ENCODE results near the gene RBMS2.
"Not testable (repeated sequence)": the region's sequence is repeated elsewhere in the genome, so short reads cannot be mapped to it uniquely, and the experiment has no call there.

Gene RBMS2

DNA sequence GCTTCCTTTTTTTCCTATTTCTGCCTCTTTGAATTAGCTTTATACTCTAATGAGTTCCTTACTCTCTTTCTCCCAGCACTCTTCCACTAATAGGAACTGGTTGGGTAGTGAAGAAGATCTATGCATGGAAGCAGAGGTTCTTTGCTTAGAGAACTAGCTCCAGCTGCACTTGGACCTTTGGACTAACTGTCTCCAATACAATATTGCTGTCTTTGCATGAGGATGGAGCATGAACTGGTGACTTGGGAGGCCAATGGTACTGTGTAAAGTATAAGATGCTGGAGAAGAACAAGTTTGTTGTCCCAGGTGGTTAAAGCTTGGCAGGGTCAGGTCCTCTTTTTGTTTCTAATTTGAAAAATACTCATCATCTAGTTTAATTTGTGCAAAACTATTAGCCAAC is 31.3 kb upstream of the RBMS2 start:
- no peak overlapping the region for H3K27ac ChIP-seq (ENCODE audit: low read depth, low read length)
- H3K9me3 ChIP-seq (ENCODE audit: control insufficient read depth, insufficient read depth, low read length): no peaks in the 10 kb centered on the region; the same call in none of the 2 replicates
- no peaks in the 10 kb centered on the region for H3K36me3 ChIP-seq (ENCODE audit: control insufficient read depth, insufficient read depth, low read length)
- H3K27me3 ChIP-seq (ENCODE audit: control insufficient read depth, insufficient read depth, low read length): peaks cover 43% of the 10 kb centered on the region
- peaks cover 7% of the 10 kb centered on the region for H3K4me1 ChIP-seq (ENCODE audit: control insufficient read depth, insufficient read depth, low read length)
- no peak overlapping the region for H3K9ac ChIP-seq (ENCODE audit: low read depth, low read length)
- H3K4me3 ChIP-seq (ENCODE audit: low read depth, low read length): no peak overlapping the region

DNA sequence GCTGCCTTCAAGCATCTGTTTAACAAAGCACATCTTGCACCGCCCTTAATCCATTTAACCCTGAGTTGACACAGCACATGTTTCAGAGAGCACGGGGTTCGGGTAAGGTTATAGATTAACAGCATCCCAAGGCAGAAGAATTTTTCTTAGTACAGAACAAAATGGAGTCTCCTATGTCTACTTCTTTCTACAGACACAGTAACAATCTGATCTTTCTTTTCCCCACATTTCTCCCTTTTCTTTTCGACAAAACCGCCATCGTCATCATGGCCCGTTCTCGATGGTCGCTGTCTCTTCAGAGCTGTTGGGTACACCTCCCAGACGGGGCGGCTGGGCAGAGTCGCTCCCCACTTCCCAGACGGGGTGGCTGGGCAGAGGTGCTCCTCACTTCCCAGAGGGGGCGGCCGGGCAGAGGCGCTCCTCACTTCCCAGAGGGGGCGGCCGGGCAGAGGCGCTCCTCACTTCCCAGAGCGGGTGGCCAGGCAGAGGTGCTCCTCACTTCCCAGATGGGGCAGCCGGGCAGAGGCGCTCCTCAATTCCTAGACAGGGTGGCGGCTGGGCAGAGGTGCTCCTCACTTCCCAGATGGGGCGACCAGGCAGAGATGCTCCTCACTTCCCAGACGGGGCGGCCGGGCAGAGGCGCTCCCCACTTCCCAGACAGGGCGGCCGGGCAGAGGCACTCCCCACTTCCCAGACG is 28.1 kb upstream of the RBMS2 start:
- H3K4me3 ChIP-seq (ENCODE audit: low read depth, low read length); H3K9me3 ChIP-seq (ENCODE audit: control insufficient read depth, insufficient read depth, low read length); H3K9ac ChIP-seq (ENCODE audit: low read depth, low read length); H3K27ac ChIP-seq (ENCODE audit: low read depth, low read length); H3K4me1 ChIP-seq (ENCODE audit: control insufficient read depth, insufficient read depth, low read length); H3K36me3 ChIP-seq (ENCODE audit: control insufficient read depth, insufficient read depth, low read length): not testable (repeated sequence)
- H3K27me3 ChIP-seq (ENCODE audit: control insufficient read depth, insufficient read depth, low read length): peaks cover 22% of the 10 kb centered on the region

DNA sequence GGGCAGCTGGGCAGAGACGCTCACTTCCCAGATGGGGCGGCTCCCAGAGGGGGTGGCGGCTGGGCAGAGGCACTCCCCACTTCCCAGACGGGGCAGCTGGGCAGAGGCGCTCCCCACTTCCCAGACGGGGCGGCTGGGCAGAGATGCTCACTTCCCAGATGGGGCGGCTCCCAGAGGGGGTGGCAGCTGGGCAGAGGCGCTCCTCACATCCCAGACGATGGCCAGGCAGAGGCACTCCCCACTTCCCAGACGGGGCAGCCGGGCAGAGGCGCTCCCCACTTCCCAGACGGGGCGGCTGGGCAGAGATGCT is 27.6 kb upstream of the RBMS2 start:
- H3K4me3 ChIP-seq (ENCODE audit: low read depth, low read length); H3K9me3 ChIP-seq (ENCODE audit: control insufficient read depth, insufficient read depth, low read length); H3K36me3 ChIP-seq (ENCODE audit: control insufficient read depth, insufficient read depth, low read length); H3K27ac ChIP-seq (ENCODE audit: low read depth, low read length); H3K4me1 ChIP-seq (ENCODE audit: control insufficient read depth, insufficient read depth, low read length); H3K9ac ChIP-seq (ENCODE audit: low read depth, low read length): not testable (repeated sequence)
- peaks cover 17% of the 10 kb centered on the region for H3K27me3 ChIP-seq (ENCODE audit: control insufficient read depth, insufficient read depth, low read length)

DNA sequence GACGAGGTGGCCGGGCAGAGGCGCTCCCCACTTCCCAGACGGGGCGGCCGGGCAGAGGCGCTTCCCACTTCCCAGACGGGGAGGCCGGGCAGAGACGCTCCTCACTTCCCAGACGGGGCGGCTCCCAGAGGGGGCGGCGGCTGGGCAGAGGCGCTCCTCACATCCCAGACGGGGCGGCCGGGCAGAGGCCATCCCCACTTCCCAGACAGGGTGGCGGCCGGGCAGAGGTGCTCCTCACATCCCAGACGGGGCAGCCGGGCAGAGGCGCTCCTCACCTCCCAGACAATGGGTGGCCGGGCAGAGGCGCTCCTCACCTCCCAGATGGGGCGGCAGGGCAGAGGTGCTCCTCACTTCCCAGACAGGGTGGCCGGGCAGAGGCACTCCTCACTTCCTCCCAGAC is 27.1 kb upstream of the RBMS2 start:
- H3K4me1 ChIP-seq (ENCODE audit: control insufficient read depth, insufficient read depth, low read length); H3K36me3 ChIP-seq (ENCODE audit: control insufficient read depth, insufficient read depth, low read length); H3K9ac ChIP-seq (ENCODE audit: low read depth, low read length); H3K4me3 ChIP-seq (ENCODE audit: low read depth, low read length); H3K27ac ChIP-seq (ENCODE audit: low read depth, low read length); H3K9me3 ChIP-seq (ENCODE audit: control insufficient read depth, insufficient read depth, low read length): not testable (repeated sequence)
- peaks cover 13% of the 10 kb centered on the region for H3K27me3 ChIP-seq (ENCODE audit: control insufficient read depth, insufficient read depth, low read length)

DNA sequence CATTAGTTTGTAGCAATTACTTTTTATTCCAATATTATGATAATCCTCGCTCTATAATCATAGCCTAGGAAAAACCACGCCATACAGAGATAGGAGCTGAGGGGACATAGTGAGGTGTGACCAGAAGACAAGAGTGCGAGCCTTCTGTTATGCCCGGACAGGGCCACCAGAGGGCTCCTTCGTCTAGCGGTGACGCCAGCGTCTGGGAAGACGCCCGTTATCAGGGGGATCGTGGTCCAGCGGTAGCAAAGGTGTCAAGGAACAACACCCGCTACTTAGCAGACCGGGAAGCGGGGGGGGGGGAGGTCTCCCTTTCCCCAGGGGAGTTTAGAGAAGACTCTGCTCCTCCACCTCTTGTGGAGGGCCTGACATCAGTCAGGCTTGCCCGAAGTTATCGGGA is 24.9 kb upstream of the RBMS2 start:
- H3K4me3 ChIP-seq (ENCODE audit: low read depth, low read length); H3K27me3 ChIP-seq (ENCODE audit: control insufficient read depth, insufficient read depth, low read length); H3K4me1 ChIP-seq (ENCODE audit: control insufficient read depth, insufficient read depth, low read length); H3K27ac ChIP-seq (ENCODE audit: low read depth, low read length); H3K36me3 ChIP-seq (ENCODE audit: control insufficient read depth, insufficient read depth, low read length); H3K9ac ChIP-seq (ENCODE audit: low read depth, low read length); H3K9me3 ChIP-seq (ENCODE audit: control insufficient read depth, insufficient read depth, low read length): not testable (repeated sequence)

DNA sequence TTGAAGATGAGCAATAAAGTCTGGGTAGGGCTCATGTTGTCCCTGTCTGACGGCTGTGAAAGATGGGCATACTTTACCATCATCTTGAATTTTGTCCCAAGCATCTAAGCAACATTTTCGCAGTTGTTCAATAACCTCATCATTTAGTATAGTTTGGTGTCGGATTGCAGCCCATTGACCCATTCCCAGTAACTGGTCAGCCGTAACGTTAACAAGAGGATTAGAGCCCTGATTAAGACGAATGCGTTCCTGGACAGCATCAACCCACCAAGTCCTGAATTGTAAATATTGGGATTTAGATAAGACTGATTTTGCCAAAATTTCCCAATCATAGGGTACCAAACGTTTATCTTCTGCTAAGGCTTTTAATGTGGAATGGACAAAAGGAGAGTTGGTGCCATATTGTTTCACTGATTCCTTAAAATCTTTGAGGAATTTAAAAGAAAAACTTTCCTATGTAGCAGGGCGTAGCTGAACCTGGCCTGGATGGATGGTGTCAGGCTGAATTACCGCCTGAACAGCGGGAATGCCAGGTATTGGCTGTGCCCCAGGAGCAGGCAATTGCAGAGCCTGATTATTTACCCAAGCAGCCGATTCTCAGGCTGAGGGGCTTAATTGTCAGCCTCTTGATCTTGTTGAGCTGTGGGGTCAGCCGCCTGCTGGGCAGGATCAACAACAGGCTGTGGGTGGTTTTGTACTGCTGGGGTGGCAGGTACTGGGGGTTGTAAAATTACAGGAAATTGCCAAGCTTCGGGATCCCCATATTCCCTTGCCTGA is 23.3 kb upstream of the RBMS2 start:
- not testable (repeated sequence) for H3K36me3 ChIP-seq (ENCODE audit: control insufficient read depth, insufficient read depth, low read length); H3K9ac ChIP-seq (ENCODE audit: low read depth, low read length); H3K4me3 ChIP-seq (ENCODE audit: low read depth, low read length); H3K4me1 ChIP-seq (ENCODE audit: control insufficient read depth, insufficient read depth, low read length); H3K9me3 ChIP-seq (ENCODE audit: control insufficient read depth, insufficient read depth, low read length); H3K27ac ChIP-seq (ENCODE audit: low read depth, low read length); H3K27me3 ChIP-seq (ENCODE audit: control insufficient read depth, insufficient read depth, low read length)

DNA sequence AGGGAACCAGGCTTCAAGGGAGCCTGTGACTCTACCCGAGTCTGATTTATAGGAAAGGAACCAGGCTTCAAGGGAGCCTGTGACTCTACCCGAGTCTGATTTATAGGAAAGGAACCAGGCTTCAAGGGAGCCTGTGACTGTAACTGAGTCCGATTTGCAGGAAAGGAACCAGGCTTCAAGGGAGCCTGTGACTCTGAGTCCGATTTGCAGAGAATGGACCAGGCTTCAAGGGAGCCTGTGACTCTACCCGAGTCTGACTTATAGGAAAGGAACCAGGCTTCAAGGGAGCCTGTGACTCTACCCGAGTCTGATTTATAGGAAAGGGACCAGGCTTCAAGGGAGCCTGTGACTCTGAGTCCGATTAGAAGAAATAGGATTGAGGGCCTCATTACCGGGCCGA is 22.2 kb upstream of the RBMS2 start:
- not testable (repeated sequence) for H3K27ac ChIP-seq (ENCODE audit: low read depth, low read length); H3K4me1 ChIP-seq (ENCODE audit: control insufficient read depth, insufficient read depth, low read length); H3K4me3 ChIP-seq (ENCODE audit: low read depth, low read length); H3K36me3 ChIP-seq (ENCODE audit: control insufficient read depth, insufficient read depth, low read length); H3K9me3 ChIP-seq (ENCODE audit: control insufficient read depth, insufficient read depth, low read length); H3K27me3 ChIP-seq (ENCODE audit: control insufficient read depth, insufficient read depth, low read length); H3K9ac ChIP-seq (ENCODE audit: low read depth, low read length)

DNA sequence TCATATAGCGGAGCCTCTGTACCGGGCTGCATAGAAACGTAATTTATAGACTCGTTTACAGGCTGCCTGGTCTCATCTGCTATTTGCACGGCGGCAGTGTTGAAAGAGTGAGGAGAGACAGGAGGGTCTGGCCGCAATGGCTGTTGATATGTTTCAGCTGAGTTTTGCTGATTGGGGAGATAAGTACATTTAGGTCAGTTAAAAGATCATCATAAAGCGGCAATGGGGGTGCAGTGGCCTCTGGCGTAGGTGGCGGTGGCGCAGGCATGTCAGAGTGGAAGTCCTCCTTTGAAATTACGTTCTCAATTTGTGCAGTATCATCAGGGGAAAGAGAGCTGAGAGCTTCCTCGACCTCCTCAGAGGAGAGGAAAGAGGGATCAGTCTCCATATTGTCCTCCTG is 21.7 kb upstream of the RBMS2 start:
- H3K9me3 ChIP-seq (ENCODE audit: control insufficient read depth, insufficient read depth, low read length); H3K27ac ChIP-seq (ENCODE audit: low read depth, low read length); H3K36me3 ChIP-seq (ENCODE audit: control insufficient read depth, insufficient read depth, low read length); H3K27me3 ChIP-seq (ENCODE audit: control insufficient read depth, insufficient read depth, low read length); H3K9ac ChIP-seq (ENCODE audit: low read depth, low read length); H3K4me3 ChIP-seq (ENCODE audit: low read depth, low read length); H3K4me1 ChIP-seq (ENCODE audit: control insufficient read depth, insufficient read depth, low read length): not testable (repeated sequence)

DNA sequence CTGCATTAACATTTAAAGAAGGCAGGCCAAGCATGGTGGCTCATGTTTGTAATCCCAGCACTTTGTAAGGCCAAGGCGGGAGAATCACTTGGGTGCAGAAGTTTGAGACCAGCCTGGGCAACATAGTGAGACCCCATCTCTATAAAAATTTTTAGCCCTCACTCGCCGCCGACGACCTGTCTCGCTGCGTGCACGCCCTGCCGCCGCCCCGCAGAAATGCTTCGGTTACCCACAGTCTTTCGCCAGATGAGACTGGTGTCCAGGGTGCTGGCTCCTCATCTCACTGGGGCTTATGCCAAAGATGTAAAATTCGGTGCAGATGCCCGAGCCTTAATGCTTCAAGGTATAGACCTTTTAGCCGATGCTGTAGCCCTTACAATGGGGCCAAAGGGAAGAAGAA is 10.8 kb upstream of the RBMS2 start:
- H3K4me1 ChIP-seq (ENCODE audit: control insufficient read depth, insufficient read depth, low read length): no peaks in the 10 kb centered on the region
- H3K9ac ChIP-seq (ENCODE audit: low read depth, low read length): no peak overlapping the region
- H3K4me3 ChIP-seq (ENCODE audit: low read depth, low read length): no peak overlapping the region
- no peaks in the 10 kb centered on the region for H3K27me3 ChIP-seq (ENCODE audit: control insufficient read depth, insufficient read depth, low read length)
- no peak overlapping the region for H3K27ac ChIP-seq (ENCODE audit: low read depth, low read length)
- H3K9me3 ChIP-seq (ENCODE audit: control insufficient read depth, insufficient read depth, low read length): no peaks in the 10 kb centered on the region
- no peaks in the 10 kb centered on the region for H3K36me3 ChIP-seq (ENCODE audit: control insufficient read depth, insufficient read depth, low read length)

DNA sequence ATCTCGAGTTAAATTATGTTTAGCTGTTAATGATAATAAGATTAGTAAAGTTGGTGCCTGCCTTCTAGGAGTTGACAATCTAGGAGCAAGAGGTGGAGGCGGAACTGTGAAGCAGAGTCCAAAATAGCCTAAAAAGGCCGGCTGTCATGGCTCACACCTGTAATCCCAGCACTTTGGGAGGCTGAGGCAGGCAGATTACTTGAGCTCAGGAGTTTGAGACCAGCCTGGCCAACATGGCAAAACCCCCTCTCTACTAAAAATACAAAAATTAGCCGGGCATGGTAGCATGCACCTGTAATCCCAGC is 7.7 kb upstream of the RBMS2 start:
- H3K9me3 ChIP-seq (ENCODE audit: control insufficient read depth, insufficient read depth, low read length); H3K27ac ChIP-seq (ENCODE audit: low read depth, low read length); H3K9ac ChIP-seq (ENCODE audit: low read depth, low read length); H3K36me3 ChIP-seq (ENCODE audit: control insufficient read depth, insufficient read depth, low read length); H3K4me1 ChIP-seq (ENCODE audit: control insufficient read depth, insufficient read depth, low read length); H3K27me3 ChIP-seq (ENCODE audit: control insufficient read depth, insufficient read depth, low read length); H3K4me3 ChIP-seq (ENCODE audit: low read depth, low read length): not testable (repeated sequence)

DNA sequence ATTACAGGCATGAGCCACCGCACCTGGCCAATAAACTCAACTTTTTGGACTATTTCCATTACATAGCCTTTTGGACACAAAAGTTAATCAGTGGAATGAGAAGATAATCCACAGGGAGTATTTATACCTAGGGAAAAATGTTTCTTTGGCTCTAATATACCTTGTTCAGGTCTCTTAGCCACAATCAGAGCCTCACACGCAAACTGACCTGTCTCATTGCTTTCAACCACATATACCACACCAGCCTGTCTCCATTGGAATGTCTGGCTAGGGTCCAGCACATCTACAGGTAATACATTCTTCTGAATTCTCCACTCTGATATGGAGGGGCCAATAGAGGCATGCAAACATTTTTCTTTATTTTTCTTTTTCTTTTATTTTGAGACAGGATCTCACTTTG is 3.8 kb upstream of the RBMS2 start:
- Histone ChIP-seq H3K36me3 (ENCODE audit: control insufficient read depth, insufficient read depth, low read length) (no peaks in the 10 kb centered on the region), H3K4me3 (ENCODE audit: low read depth, low read length) (no peak overlapping the region), H3K4me1 (ENCODE audit: control insufficient read depth, insufficient read depth, low read length) (peaks cover 14% of the 10 kb centered on the region), H3K27ac (ENCODE audit: low read depth, low read length) (no peak overlapping the region), H3K27me3 (ENCODE audit: control insufficient read depth, insufficient read depth, low read length) (no peaks in the 10 kb centered on the region), H3K9ac (ENCODE audit: low read depth, low read length) (no peak overlapping the region), H3K9me3 (ENCODE audit: control insufficient read depth, insufficient read depth, low read length) (no peaks in the 10 kb centered on the region)

DNA sequence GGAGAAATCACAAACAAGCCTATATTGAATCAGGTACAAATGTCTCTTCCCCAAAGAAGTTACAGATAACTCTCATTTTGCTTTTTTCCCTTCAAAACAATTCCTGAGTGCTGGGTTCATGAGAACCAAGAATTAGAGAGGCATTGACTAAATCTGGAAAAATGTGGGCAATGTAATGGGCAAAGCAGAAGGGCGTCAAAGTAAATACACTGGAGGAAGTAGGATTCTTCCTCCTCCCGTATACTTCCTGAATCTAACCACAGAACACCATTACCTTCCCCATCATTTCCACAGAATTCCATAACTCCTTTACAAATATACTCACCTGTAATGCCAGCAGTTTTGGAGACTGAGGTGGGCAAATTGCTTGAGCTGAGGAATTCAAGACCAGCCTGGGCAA is 3.0 kb upstream of the RBMS2 start:
- Histone ChIP-seq H3K27me3 (ENCODE audit: control insufficient read depth, insufficient read depth, low read length) (no peaks in the 10 kb centered on the region), H3K9me3 (ENCODE audit: control insufficient read depth, insufficient read depth, low read length) (no peaks in the 10 kb centered on the region), H3K36me3 (ENCODE audit: control insufficient read depth, insufficient read depth, low read length) (no peaks in the 10 kb centered on the region), H3K4me1 (ENCODE audit: control insufficient read depth, insufficient read depth, low read length) (peaks cover 17% of the 10 kb centered on the region), H3K4me3 (ENCODE audit: low read depth, low read length) (no peak overlapping the region), H3K9ac (ENCODE audit: low read depth, low read length) (no peak overlapping the region), H3K27ac (ENCODE audit: low read depth, low read length) (no peak overlapping the region)
